NCI-H526 (cell line): ENCODE data around the gene PNPLA6.

Experiments
- DNase-seq, 2 experiments: peaks; one replicate each; lab custom pipeline; 2025; lab: John Stamatoyannopoulos, UW

Gene PNPLA6

DNA sequence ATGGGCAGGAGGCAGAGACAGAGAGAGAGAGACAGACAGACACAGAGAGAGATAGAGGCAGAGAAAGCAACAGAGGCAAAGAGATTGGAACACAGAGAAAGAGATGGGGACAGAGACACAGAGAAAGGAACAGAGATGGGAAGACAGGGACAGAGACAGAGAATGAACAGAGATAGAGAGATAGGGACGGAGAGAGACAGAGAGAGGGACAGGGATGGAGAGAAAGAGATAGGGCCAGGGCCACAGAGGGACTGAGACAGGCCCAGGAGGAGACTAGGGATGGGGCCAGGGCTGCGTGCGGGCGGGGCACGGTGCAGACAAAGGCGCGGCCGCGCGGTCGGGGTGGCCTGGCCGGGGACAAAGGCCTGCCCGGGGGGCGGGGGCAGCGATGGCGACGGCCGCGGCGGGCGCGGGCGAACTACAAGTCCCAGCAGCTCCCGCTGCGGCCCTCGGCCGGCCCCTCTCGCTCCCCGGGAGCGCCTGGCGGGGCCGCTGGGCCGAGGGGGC lies 19.8 kb upstream of the PNPLA6 start, which contains the start of gene ZNF358:
Gene ZNF358, plus strand, starts transcription at position 459 of the 507 bp plus-strand sequence. CDS start 3,140 bp downstream, outside the sequence.
- peak in 1 of 2 experiments; percentile 69 for DNase-seq

- DNase-seq, result no peak
These were observed 19.2 kb upstream of the PNPLA6 start for GRCh38 chr19:7516333-7516732.

DNA sequence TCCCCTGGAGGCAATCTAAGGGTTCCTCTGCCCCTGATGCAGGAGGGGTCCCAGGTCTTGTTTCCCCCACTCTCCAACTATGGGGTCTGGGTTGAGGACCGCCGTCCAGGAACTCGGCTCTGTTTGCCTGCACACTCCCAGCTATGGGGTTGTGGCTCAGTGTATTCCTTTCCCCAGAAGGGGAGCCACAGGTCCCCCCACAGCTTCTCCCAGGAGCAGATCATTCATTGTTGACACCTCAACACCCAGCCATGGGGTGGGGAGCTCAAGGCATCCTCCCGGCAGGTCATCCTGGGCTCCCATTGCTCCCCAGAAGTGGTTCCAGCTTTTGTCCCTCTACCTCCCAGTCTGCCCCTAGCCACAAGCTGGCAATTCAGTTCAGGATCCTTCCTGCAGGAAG lies 18.6 kb upstream of the PNPLA6 start:
- DNase-seq, result no peak

GRCh38 chr19:7519361-7520130 lies 16.0 kb upstream of the PNPLA6 start:
- no peak for DNase-seq

GRCh38 chr19:7520131-7521051 lies 15.1 kb upstream of the PNPLA6 start:
- DNase-seq, result no peak

DNA sequence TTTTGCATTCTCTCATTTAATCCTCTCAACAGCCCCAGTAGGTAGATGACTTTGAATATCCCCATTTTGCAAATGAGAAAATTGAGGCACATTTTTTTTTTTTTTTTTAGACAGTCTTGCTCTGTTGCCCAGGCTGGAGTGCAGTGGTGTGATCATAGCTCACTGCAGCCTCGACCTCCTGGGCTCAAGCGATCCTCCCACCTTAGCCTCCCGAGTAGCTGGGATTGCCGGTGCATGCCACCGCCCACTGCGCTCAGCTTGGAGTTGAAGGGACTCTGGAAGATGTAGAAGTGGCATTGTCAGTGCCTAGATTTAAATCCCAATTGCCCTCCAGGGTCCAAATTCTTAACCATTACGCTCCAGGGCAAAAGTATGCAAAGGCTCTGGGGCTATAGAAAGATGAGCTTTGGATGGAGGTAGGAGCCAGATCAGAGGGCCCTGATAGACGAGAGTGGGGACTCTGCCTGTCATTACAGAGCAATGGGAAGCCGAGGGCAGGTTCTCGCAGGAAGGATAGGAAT lies 13.9 kb upstream of the PNPLA6 start:
- no peak for DNase-seq

- DNase-seq, result peak; percentile 66 to 95
These were observed 13.2 kb upstream of the PNPLA6 start, which contains the start of gene MCOLN1 for GRCh38 chr19:7522072-7522922. Gene MCOLN1 (plus strand): TSS chr19:7522624. CDS start chr19:7522751, 127 bp downstream.

- DNase-seq, result no peak
These were observed 12.4 kb upstream of the PNPLA6 start for GRCh38 chr19:7522923-7523667.

GRCh38 chr19:7524523-7524922 lies 11.0 kb upstream of the PNPLA6 start:
- DNase-seq, result no peak

DNA sequence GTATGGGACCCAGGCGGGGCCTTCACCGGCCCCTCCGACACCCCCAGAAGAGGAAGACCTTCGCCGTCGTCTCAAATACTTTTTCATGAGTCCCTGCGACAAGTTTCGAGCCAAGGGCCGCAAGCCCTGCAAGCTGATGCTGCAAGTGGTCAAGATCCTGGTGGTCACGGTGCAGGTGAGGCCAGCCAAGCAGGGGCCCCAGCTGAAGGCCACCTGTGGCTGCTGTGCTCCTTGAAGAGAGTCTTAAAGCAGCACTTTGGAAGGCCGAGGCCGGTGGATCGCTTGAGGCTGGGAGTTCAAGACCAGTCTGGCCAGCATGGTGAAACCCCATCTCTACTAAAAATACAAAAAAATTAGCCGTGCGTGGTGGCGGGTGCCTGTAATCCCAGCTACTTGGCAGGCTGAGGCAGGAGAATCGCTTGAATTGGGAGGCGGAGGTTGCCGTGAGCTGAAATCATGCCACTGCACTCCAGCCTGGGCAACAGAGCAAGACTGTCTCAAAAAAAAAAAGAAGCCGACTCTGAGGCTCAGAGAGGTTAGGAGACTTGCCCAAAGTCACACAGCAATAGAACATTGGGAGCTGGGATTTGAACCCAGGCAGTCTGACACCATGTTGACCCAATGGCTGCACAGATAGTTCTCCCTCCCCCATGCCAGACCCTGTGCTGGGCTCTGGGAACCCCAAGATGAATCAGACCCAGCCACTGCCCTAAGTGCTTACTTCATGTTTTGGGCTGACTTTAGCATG lies 10.4 kb upstream of the PNPLA6 start:
- DNase-seq, result no peak

DNA sequence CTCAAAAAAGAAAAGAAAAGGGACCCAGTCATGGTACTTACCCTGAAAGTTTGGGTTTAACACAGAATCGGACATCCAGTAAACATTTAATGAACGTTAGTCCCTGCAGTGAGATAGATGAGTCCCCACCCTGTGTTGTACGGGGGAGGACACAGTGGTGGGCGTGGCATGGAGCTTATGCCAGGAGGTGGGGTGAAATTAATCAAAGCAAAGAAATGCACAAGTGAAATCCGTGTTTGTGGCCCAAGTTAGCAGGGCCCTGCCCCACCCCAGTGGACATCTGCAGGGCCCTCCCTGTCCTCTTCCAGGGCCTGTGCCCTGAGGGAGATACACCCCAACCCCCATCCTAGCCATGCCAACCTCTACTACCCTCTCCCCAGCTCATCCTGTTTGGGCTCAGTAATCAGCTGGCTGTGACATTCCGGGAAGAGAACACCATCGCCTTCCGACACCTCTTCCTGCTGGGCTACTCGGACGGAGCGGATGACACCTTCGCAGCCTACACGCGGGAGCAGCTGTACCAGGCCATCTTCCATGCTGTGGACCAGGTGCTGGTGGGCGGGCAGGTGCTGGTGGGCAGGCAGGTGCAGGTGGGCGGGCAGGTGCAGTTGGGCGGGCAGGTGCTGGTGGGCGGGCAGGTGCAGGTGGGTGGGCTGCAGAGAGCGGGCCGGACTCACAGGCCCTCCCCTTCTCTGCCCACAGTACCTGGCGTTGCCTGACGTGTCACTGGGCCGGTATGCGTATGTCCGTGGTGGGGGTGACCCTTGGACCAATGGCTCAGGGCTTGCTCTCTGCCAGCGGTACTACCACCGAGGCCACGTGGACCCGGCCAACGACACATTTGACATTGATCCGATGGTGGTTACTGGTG lies 9.2 kb upstream of the PNPLA6 start:
- DNase-seq, result no peak

GRCh38 chr19:7527516-7528191 lies 7.9 kb upstream of the PNPLA6 start:
- no peak for DNase-seq

GRCh38 chr19:7528192-7528519 lies 7.4 kb upstream of the PNPLA6 start:
- no peak for DNase-seq

GRCh38 chr19:7528522-7529245 lies 6.8 kb upstream of the PNPLA6 start:
- DNase-seq, result no peak

- DNase-seq, result no peak
These were observed 6.3 kb upstream of the PNPLA6 start for GRCh38 chr19:7529246-7529600.

GRCh38 chr19:7529610-7530490 lies 5.7 kb upstream of the PNPLA6 start:
- no peak for DNase-seq
